GM21367 (cell line): ENCODE data around the gene TSR2.
"Not testable (repeated sequence)": the region's sequence is repeated elsewhere in the genome, so short reads cannot be mapped to it uniquely, and the experiment has no call there.

Source experiments
- ATAC-seq: cut with Tn5 transposase; IDR thresholded peaks from one replicate; pipeline ENCODE4 v1.9.1; 2021; ENCODE audit not compliant: unreplicated experiment

Gene TSR2

GRCh38 chrX:54470054-54470760, 30.0 kb downstream of the TSR2 start:
- no peak for ATAC-seq

- ATAC-seq: no peak
Measured at GRCh38 chrX:54473993-54474859, 34.0 kb downstream of the TSR2 start.

GRCh38 chrX:54479136-54480111, 39.2 kb downstream of the TSR2 start:
- ATAC-seq: no peak

- no peak for ATAC-seq
Measured at GRCh38 chrX:54482839-54483593, 42.8 kb downstream of the TSR2 start.

- no peak for ATAC-seq
Measured at GRCh38 chrX:54483946-54484345, 43.7 kb downstream of the TSR2 start.

DNA sequence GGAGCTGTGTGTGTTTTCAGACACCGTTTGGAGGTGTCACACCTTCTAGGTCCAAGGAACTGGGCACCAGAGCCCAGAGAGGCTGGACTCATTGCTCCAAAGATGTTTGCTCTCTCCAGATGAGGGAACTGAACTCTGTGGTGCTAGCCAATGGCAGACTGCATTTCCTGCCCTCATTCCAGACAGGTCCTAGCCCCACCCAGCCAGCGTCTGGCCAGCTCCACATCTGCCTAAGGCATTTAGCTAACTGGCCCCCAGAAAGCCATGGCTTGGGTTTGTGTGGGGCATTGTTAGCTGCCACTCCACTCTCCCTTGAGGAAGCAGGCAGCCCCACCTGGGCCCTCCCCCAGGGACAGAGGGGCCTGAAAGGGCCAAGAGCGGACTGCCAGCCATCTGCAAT, 44.5 kb downstream of the TSR2 start:
- no peak for ATAC-seq

GRCh38 chrX:54489819-54490218, 49.6 kb downstream of the TSR2 start:
- not testable (repeated sequence) for ATAC-seq

GRCh38 chrX:54492340-54492739, 52.1 kb downstream of the TSR2 start:
- no peak for ATAC-seq

DNA sequence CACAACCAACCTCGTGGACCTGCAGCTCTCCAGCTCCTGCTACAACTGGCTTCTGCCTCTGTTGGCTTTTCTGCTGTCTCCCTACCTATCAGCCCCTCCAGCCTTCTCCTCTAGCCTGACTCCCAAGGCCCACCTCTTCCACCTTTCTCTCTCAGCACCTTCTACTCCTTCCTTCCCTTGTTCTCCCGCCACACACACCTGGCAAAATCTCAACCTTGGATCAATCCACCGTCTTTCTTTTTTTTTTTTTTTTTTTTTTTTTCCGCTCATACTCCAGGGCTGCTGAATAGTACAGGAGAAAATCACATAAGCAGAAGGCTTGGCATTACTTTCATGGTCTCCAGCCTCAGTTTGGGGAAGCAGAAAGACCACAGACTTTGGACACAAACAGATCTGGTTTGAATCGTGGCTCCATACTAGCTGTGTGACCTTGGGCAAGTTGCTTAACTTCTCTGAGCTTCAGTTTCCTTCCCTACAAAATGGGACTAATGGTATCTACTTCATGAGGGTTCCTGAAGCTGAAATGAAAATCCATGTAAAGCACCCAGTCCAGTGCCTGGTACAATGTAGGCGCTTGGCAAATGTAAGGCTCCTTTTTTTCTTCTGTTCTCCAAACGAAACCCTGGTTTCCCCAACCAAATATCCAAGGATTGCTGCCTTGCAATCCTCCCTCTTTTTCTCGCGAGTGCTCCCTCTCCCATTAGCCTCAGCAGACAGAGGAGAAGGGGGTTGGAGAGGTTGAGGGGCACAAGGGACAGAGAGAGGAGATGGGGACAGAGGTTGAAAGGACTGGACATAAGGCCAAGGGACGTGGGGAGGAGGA, 54.2 kb downstream of the TSR2 start:
- no peak for ATAC-seq
